WTC11 (cell line): ENCODE results near the gene ZYG11B. TPM values are rescaled to one million over a fixed set of nuclear protein-coding genes. Genes with fewer than 3 reads are reported as not detected.
"Not testable (repeated sequence)": the region's sequence is repeated elsewhere in the genome, so short reads cannot be mapped to it uniquely, and the experiment has no call there.

Experiments used
- ATAC-seq: fragments of 200-7000 bp; cut with Tn5 transposase; 2 replicates; pipeline ENCODE4 v1.10.0; 2021; ENCODE audit warnings: mild to moderate bottlenecking, moderate library complexity
- CTCF ChIA-PET: fragments of 300-600 bp; sonication (Branson Sonifier 250); formaldehyde crosslinking; loops from one replicate; lab custom pipeline; 2021; ENCODE audit warnings: antibody characterized with exemption; lab: Charles Lee
- POLR2A ChIA-PET: fragments of 350-600 bp; sonication (Branson Sonifier 250); formaldehyde crosslinking; loops from one replicate; lab custom pipeline; 2021; ENCODE audit warnings: antibody characterized with exemption; lab: Charles Lee
- DNase-seq: peaks from one replicate; pipeline ENCODE4 v3.0.0; 2021; ENCODE audit warnings: low spot score
- H3K27ac Mint-ChIP-seq: 2 replicates; pipeline ENCODE4 v1.8.0; 2021; ENCODE audit warnings: mixed read lengths
- H3K27me3 Mint-ChIP-seq: 2 replicates; pipeline ENCODE4 v1.8.0; 2021; ENCODE audit warnings: low read depth, mild to moderate bottlenecking, moderate library complexity, mixed read lengths
- H3K36me3 Mint-ChIP-seq: 2 replicates; pipeline ENCODE4 v1.8.0; 2021; ENCODE audit warnings: mixed read lengths
- H3K4me1 Mint-ChIP-seq: 2 replicates; pipeline ENCODE4 v1.8.0; 2022; ENCODE audit warnings: mixed read lengths
- H3K4me3 Mint-ChIP-seq: 2 replicates; pipeline ENCODE4 v1.8.0; 2021; ENCODE audit warnings: mild to moderate bottlenecking, moderate library complexity, mixed read lengths
- H3K9me3 Mint-ChIP-seq: 2 replicates; pipeline ENCODE4 v1.8.0; 2021; ENCODE audit warnings: mixed read lengths
- AR ChIP-seq: fragments of 250-450 bp; sonication (Bioruptor Pico); IDR thresholded peaks from 2 replicates; pipeline ENCODE4 v1.9.0; 2021; ENCODE audit warnings: mild to moderate bottlenecking
- ETV6 ChIP-seq: sonication (generic); formaldehyde crosslinking; IDR thresholded peaks from 2 replicates; pipeline ENCODE4 v1.8.1; 2022; ENCODE audit warnings: mild to moderate bottlenecking, missing genetic modification reagents
- FOXP4 ChIP-seq: sonication (generic); formaldehyde crosslinking; IDR thresholded peaks from 2 replicates; pipeline ENCODE4 v1.8.0; 2022; ENCODE audit warnings: mild to moderate bottlenecking, missing genetic modification reagents
- GRHL2 ChIP-seq: fragments of 250-450 bp; sonication (Bioruptor Pico); IDR thresholded peaks from 2 replicates; pipeline ENCODE4 v1.8.0; 2022; ENCODE audit warnings: mild to moderate bottlenecking, moderate library complexity; ENCODE audit not compliant: insufficient replicate concordance, severe bottlenecking
- KAT7 ChIP-seq: sonication (generic); formaldehyde crosslinking; IDR thresholded peaks from 2 replicates; pipeline ENCODE4 v1.8.1; 2023; ENCODE audit warnings: missing genetic modification reagents, mild to moderate bottlenecking, borderline replicate concordance
- MAX ChIP-seq: sonication (generic); formaldehyde crosslinking; IDR thresholded peaks from 2 replicates; pipeline ENCODE4 v1.8.0; 2022; ENCODE audit warnings: mild to moderate bottlenecking, missing genetic modification reagents
- MXD4 ChIP-seq: fragments of 250-450 bp; sonication (Bioruptor Pico); IDR thresholded peaks from 2 replicates; pipeline ENCODE4 v1.8.0; 2021; ENCODE audit warnings: mild to moderate bottlenecking, moderate library complexity, borderline replicate concordance
- NFATC4 ChIP-seq: fragments of 250-450 bp; sonication (Bioruptor Pico); IDR thresholded peaks from 2 replicates; pipeline ENCODE4 v1.9.0; 2021; ENCODE audit warnings: mild to moderate bottlenecking
- PREB ChIP-seq: sonication (generic); formaldehyde crosslinking; IDR thresholded peaks from 2 replicates; pipeline ENCODE4 v1.8.1; 2022; ENCODE audit warnings: mild to moderate bottlenecking, missing genetic modification reagents, moderate library complexity, borderline replicate concordance
- ZBTB21 ChIP-seq: sonication (generic); formaldehyde crosslinking; IDR thresholded peaks from 2 replicates; pipeline ENCODE4 v1.8.1; 2023; ENCODE audit warnings: mild to moderate bottlenecking, missing genetic modification reagents, borderline replicate concordance
- ZNF138 ChIP-seq: sonication (generic); formaldehyde crosslinking; conservative IDR thresholded peaks from 2 replicates; pipeline ENCODE4 v1.8.1; 2022; ENCODE audit warnings: mild to moderate bottlenecking, moderate library complexity, missing genetic modification reagents
- ZNF219 ChIP-seq: sonication (generic); formaldehyde crosslinking; IDR thresholded peaks from 2 replicates; pipeline ENCODE4 v1.8.0; 2023; ENCODE audit warnings: missing genetic modification reagents, mild to moderate bottlenecking, borderline replicate concordance
- ZNF425 ChIP-seq: fragments of 250-450 bp; sonication (Bioruptor Pico); conservative IDR thresholded peaks from 2 replicates; pipeline ENCODE4 v1.9.0; 2021; ENCODE audit warnings: mild to moderate bottlenecking
- ZNF512 ChIP-seq: sonication (generic); formaldehyde crosslinking; IDR thresholded peaks from 2 replicates; pipeline ENCODE4 v1.8.1; 2022; ENCODE audit warnings: missing genetic modification reagents, borderline replicate concordance
- total RNA-seq: library from RNA; stranded (reverse); gene quantifications from 3 replicates; pipeline ENCODE4 v1.2.3, GENCODE V29; 2021

ZYG11B gene
- total RNA-seq, 1 experiment from 2014 or later, result 19.2 TPM

GRCh38 chr1:52842643-52843310 is 116.5 kb downstream of the ZYG11B start, which contains the start of gene ZYG11A (continued):
- TF ChIP-seq ZNF219 (CRISPR knock-in tag), result no peak; the same call in 1 of the 2 replicates
- peak; percentile 97 for TF ChIP-seq FOXP4 (CRISPR knock-in tag)
- TF ChIP-seq GRHL2 (CRISPR knock-in tag), result no peak
- TF ChIP-seq MAX (CRISPR knock-in tag), result peak; percentile 95
- TF ChIP-seq NFATC4 (CRISPR knock-in tag), result no peak
- TF ChIP-seq ETV6 (CRISPR knock-in tag), result peak; percentile 97
- TF ChIP-seq KAT7 (CRISPR knock-in tag), result peak; percentile 78; the same call in 1 of the 2 replicates
- TF ChIP-seq AR (CRISPR knock-in tag), result no peak
- TF ChIP-seq ZNF512 (CRISPR knock-in tag), result no peak
- peak; percentile 81; the same call in 1 of the 2 replicates for TF ChIP-seq PREB (CRISPR knock-in tag)
- no peak for TF ChIP-seq ZNF138
- no peak for TF ChIP-seq MXD4

- H3K9me3 Mint-ChIP-seq, ATAC-seq, H3K36me3 Mint-ChIP-seq, DNase-seq, H3K4me1 Mint-ChIP-seq, H3K4me3 Mint-ChIP-seq, H3K27ac Mint-ChIP-seq, POLR2A ChIA-PET: not testable (repeated sequence)
- CTCF ChIA-PET, result interaction anchor here (0.7 kb wide), 1 partner anchor 244 kb away, joined by 3 read pairs; no protein-coding TSS in a partner anchor
- H3K27me3 Mint-ChIP-seq, result peaks cover 37% of the 10 kb centered on the region
Measured at GRCh38 chr1:52845119-52845518, 118.9 kb downstream of the ZYG11B start.

GRCh38 chr1:52848423-52848822 is 122.2 kb downstream of the ZYG11B start:
- H3K4me1 Mint-ChIP-seq, result peaks cover 6% of the 10 kb centered on the region
- no peak for DNase-seq
- ChIA-PET CTCF (no interaction called here), POLR2A (no interaction called here)
- TF ChIP-seq ZBTB21 (CRISPR knock-in tag) (no peak), ZNF425 (no peak)
- H3K9me3 Mint-ChIP-seq, result no peaks in the 10 kb centered on the region
- no peak overlapping the region for H3K4me3 Mint-ChIP-seq
- no peaks in the 10 kb centered on the region for H3K36me3 Mint-ChIP-seq
- ATAC-seq, result no peak
- H3K27me3 Mint-ChIP-seq, result peaks cover 14% of the 10 kb centered on the region
- no peak overlapping the region for H3K27ac Mint-ChIP-seq
